DMS 273 treated with DMSO at 0.1 percent for 48 hours (cell line): ENCODE data around the gene ZNF41.

Source experiments
- DNase-seq: peaks from one replicate; lab custom pipeline; 2025; lab: John Stamatoyannopoulos, UW

ZNF41 gene

DNA sequence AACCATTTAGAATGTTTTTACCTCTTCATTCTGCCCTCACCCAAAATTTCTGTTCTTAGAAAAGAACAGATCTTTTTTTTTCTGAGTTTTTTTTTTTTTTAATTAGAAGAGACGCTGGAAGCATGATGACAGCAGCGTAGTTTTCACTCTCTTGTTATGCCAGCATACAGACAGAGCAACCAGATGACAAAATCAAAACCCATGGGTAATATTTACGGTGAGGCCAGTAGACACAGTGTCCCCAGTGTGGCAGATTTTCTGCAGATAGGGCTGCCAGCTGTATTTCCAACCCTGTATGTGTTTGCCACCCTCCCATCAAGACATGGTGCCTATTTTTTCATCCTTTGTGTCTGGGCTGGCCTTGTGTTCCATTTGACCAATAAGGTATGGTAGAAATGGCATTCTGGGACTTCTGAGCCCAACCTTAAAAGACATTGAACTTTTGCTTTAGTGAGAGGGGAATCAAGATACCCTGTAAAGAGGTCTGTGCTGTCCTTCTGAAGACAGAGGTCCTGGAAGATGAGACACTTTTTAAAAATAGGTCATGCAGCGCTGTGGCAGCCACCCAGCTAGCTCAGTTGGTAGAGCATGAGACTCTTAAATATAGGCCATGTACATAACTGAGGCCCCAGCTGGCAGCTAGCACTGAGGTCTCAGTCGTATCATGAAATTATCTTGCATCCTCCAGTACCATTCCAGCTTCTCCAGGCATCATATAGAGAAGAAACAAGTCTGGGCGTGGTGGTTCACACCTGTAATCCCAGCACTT, 6.7 kb upstream of the ZNF41 start:
- no peak for DNase-seq

DNA sequence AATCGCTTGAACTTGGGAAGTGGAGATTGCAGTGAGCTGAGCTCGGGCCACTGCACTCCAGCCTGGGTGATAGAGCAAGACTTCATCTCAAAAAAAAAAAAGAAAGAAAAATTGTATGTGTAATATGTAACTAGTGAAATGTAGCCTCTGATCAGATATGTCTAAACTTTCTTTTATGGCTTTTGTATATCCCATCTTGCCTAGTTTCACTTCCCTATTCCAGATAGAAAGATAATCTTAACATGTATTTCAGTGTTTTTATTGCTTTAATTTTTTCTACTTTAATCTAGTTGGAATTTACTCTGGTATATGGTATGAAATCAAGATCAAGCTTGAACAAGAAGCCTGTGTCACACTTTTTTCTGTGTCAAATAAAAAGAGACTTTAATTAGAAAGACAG, 1.9 kb upstream of the ZNF41 start:
- no peak for DNase-seq

DNA sequence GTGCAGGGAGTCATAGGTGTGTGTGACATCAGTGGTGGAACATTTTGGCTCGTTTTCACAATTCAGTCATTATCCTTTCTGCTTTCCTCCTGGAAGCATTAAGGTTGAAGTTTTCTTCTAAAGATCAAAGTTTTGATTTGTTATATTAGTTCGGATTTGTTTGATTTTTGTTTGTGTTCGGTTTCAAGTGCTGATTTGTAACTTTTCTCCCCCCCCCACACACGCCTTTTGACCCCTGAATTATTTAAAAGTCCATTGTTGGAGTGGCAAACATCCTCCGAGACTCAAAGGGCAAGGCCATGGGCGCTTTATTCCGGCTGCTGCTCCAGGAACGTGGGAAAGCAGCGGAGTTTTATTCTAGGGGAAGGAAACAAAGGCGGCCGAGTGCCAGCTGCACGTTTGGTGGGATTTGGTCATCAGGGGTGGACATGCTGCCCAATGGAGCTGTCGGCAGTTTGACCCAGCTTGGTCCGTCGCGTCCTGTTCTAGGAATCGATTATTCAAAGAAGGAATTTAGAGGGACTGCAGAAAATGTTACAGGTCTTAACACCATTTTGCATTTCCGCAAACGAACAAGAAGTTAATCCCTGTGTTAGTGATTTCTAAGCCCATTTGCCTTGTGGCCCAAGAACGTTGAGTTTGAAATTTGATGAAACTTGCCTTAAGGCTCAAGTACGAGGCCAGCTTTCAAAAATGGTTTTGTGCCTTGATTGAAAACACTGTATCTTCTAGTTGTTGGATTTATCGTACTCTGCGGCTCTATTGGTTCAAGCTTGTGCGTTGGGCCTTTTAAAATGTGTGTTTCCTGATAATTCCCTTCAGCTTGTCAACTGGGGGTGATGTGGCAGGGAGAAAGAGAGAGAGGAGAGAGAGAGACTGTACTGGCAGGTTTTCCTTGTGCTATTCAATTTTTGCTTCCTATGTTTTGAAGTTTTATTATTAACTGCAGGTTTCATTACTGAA, 565 bp upstream of the ZNF41 start:
- DNase-seq: no peak

DNA sequence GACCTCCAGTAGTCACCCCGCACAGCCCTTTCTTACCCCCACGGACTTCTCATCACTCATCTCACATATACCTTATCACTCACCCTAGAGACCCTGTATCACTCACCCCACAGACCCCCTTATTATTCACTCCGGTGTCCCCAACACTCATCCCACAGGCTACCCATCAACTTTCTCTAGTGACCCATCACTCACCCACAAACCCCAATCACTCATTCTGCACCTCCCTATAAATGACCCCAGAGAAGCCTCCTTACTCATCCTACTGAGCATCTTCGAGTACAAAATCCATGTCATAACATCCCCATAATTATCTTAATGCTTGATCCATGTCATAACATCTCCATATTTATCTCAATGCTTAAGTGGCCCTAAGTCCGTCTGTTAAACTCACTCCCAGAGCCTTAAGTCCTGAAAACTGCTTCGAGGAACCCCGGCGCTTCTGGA, 934 bp downstream of the ZNF41 start:
- DNase-seq: no peak

DNA sequence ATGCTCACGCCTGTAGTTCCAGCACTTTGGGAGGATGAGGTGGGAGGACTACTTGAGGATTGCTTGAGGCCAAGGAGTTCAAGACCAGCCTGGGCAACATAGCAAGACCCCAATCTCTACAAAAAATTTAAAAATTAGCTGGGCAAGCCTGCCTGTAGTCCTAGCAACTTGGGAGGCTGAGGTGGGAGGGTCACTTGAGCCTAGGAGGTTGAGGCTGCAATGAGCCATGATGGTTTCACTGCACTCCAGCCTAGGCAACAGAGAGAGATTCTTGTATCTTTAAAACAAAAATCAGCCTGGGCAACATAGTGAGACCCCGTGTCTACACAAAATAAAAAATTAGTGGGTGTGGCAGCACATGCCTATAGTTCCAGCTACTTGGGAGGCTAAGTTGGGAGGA, 1.9 kb downstream of the ZNF41 start:
- no peak for DNase-seq

DNA sequence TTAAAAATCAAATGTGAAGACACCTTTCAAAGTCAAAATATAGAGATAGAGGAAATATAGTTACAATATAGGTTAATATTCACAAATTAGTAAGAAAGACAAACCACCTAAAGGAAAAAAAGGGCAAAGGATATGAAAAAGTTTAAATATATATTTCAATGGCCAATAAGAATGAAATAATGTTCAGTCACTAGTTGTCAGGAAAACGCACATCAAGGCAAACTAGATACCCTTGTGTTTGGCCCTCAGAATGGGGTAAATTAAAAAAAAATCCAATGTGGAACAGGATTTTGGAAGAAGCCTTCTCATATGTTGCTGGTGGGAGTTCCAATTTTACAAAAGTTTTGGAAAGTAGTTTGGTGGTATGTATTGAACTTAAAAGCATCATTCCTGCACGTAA, 2.4 kb downstream of the ZNF41 start:
- DNase-seq: no peak

DNA sequence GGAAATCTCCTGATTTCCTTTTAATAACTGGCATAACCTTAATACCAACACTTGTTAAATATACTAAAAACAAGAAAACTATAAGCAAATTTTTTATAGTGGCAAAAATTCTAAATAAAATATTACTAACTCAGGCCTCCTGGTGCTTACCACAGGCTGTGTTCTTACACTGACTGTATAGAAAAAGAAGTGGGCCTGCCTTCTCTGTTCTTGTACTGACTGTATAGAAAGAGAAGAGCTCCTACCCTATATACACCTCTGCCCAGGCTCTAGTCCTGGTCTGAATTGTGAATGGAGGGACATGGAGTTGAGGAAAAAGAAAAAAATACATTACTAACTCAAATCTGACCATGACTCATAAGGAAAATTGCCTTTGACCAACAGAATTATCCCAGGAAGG, 7.5 kb downstream of the ZNF41 start:
- DNase-seq: no peak

DNA sequence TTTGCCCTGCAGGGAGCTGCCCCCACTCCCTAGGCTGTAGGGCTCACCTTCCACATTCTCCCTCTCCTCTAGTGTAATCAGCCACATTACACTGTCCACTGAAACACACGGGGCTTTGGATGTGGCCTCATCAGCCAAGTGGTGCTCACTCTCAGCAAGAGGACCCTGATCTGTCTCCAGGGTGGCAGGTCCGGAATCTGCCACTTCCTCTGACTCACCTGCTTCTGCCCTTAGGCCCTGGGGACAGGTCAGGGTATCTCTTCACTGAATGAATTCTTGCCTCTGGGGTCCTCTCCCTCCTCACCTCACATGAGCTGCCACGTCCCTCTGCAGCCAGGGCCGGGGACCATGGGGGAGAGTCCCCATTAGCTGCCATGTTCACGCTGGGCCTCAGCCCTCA, 15.9 kb downstream of the ZNF41 start:
- no peak for DNase-seq

DNA sequence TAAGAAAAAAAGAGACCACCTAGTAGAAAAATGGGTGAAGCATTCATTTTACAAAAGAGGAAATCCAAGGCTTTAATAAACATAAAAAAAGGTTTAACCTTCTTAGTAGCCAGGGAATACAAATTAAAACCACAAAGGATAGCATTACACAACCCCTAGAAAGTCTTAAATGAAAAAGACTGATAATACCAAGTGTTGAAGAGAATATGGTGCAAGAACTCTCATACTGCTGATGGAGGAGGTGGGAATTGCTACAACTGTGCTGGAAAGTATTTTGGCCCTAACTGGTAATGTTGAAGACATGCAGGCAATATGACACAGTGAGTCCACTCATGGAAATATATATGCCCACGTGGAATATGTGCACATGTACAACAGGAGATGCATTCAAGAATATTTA, 22.5 kb downstream of the ZNF41 start:
- DNase-seq: no peak

DNA sequence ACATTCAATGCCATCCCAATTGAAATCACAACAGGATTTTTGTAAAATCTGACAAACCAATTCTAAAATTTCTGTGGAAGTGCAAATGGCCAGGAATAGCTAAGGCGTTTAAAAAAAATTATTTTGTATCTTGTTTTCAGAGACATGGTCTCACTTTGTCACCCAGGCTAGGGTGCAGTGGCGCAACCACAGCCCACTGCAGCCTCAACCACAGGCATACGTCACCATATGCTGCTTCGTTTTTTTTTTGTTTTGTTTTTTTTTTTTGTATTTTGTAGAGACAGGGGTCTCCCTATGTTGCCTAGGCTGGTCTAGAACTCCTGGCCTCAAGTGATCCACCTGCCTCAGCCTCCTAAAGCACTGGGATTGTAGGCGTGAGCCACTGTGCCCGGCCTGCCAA, 24.5 kb downstream of the ZNF41 start:
- DNase-seq: no peak

DNA sequence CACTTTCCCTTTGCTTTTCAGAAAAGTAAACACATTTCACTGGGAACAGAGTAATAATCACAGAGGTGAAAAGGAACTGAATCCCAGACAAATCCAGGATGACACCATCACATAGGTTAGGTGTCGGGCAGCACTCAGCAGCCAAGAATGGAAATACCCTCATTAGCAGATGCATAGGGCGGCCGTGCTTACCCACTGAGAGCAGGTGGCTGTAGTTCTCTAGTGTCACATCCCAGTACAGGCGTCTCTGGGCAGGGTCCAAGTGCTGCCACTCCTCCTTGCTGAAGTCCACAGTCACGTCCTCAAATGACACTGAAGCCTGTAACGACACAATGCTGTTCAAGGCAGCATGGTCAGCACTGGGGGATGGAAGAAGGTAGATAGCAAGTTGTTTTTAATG, 26.9 kb downstream of the ZNF41 start:
- DNase-seq: no peak

DNA sequence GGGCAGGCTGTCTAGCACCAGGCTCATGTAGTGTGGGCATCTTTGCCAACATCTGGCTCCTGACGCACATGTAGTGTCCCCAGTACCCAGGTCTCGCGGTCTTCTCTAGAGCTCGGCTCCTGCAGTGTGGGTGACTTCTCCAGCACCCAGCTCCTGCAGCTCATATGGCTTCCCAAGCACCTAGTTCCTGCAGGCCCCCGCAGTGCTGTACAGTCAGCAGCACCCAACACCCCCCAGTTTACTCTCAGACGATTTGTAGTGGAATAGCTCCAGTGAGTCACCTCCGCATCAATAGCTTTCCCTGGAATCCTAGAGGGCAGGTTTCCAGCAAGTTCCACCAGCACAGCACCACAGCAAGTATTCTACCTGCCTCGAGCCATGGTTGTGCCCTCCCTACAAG, 30.9 kb downstream of the ZNF41 start:
- DNase-seq: no peak

DNA sequence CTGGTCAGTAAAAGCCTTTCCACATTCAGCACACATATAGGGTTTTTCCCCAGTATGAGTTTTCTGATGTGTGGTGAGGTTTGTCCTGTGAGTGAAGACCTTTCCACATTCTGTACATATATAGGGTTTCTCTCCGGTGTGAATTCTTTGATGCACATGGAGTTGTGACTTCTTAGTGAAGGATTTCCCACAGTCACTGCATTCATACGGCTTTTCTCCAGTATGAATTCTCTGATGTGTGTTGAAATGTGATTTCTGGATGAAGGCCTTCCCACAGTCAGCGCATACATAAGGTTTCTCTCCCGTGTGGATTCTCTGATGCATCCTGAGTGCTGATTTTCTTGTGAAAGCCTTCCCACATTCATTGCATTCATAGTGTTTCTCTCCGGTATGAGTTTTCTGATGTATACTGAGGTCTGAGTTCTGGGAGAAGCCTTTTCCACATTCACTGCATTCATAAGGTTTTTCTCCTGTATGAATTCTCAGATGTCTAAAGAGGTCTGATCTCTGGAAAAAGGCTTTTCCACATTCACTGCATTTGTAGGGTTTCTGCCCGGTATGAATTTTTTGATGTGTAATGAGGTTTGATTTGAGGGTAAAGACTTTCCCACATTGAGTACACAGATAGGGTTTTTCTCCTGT, 34.7 kb downstream of the ZNF41 start:
- DNase-seq: no peak

DNA sequence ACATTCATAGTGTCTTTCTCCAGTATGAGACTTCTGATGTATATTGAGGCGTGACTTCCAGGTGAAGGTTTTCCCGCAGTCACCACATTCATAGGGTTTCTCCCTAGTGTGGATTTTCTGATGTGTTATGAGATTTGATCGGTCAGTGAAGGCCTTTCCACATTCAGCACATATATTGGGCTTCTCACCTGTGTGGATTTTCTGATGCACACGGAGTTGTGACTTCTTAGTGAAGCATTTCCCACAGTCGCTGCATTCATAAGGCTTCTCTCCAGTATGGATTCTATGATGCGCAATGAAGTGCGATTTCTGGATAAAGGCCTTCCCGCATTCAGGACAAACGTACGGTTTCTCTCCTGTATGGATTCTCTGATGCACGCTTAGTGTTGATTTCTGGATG, 35.4 kb downstream of the ZNF41 start:
- DNase-seq: no peak

DNA sequence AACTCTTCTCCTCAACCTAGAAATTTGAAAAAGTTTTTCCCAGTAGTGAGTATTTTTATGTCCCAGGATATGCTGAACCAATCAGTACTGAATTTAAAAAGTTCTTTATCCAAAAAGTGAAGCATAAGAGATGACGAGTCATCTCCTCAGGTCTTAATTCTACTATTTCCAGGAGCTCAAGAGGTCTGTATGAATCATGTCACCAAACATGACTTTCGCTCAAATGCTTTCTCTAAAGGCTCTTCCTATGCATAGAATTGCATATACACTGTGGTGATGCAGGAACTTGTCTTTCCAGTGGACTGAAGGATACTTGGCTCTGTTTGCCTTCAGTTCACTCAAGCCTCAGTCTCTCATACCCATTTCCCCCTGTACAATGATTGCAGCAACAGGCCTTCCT, 36.1 kb downstream of the ZNF41 start:
- no peak for DNase-seq

DNA sequence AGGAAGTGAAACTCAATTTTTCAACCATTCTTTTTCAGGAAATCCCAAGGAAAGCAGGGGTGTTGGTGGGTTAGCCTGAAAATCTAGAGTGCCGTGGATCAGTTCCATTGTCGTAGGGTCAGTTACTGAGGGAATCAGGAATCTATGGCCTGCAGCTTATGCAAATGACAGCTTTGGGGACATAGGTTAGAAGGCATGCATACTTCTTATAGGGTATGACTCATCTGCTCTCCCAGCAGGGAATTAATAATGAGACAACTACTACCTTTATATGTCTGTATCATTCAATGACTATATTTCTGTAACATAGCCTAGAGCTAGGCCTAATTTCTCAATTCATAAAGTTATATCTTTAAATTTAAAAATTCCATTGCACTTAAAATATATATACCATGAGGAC, 36.6 kb downstream of the ZNF41 start:
- no peak for DNase-seq

DNA sequence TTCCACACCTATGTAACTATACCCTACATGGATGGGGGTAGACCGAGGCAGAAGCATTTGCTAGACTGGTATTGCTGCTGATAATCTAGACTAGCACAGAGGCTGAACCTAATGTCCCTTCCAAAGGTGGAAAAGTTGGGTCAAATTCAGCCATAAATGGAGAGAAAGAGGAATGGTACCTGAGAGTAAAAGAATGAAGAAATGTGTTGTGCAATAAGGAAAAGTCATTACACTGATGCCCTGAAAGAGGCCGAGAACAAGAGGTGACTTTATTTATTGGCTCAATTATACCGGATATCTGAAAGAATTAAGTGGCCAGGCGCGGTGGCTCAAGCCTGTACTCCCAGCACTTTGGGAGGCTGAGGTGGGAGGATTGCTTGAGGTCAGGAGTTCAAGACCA, 52.1 kb downstream of the ZNF41 start:
- no peak for DNase-seq

DNA sequence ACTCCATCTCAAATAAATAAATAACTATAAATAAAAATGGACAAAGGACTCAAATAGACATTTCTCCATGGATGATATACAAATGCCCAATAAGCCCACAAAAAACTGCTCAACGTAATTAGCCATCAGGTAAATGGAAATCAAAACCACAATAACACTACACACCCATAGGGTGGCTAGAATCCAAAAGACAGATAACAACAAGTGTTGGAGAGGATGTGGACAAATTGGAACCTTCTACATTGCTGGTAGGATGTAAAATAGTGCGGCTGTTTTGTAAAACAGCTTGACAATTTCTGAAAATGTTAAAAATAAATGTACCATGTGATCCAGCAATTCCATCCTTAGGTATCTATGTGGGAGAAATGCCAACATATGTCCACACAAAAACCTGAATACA, 60.6 kb downstream of the ZNF41 start:
- DNase-seq: no peak

DNA sequence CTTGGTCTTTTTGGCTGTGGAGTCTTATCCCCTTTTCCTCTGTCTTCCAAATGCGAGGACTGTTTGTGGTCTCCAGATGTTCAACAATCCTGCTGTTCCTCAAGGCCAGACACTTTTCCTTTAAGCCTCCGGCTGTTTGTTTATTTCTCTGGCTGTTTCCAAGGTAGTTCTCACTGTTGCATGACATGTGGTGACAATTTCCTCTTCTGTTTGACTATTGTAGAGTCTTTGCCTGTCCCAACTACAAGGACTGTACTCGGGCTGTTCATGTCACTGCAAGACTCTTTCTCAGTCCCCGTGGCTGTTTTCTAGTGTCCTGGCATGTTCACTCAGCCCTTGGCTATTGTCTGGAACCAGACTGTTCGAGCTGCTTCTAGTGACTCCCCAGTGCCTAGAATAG, 62.1 kb downstream of the ZNF41 start:
- no peak for DNase-seq

DNA sequence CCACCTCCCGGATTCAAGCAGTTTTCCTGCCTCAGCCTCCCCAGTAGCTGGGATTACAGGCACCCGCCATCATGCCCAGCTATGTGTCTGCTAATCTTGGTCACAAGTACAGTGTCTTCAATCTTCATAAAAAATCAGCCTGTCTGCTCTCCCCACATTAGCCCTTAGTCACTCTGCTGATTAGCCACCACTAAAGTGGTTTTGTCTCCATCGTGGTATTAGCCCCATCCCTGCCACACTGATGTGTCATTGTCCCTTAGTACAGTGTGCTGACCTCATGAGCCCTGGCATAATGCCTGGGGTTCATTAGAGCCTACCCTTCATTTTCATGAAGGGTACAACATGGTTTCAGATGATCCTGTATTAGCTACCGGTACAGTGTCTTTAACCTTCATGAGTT, 62.8 kb downstream of the ZNF41 start:
- no peak for DNase-seq

DNA sequence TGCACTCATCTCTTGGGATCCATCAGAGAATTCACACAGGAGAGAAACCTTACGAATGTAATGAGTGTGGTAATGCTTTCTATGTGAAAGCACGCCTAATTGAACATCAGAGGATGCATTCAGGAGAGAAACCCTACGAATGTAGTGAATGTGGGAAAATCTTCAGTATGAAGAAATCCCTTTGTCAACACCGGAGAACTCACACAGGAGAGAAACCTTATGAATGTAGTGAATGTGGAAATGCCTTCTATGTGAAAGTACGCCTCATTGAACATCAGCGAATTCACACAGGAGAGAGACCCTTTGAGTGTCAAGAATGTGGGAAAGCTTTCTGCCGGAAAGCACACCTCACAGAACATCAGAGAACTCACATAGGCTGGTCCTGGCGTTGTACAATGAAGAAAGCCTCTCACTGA, 69.8 kb downstream of the ZNF41 start:
- no peak for DNase-seq
